GM19455 (cell line): ENCODE results near the gene CDK14.

Experiments
- ATAC-seq: cut with Tn5 transposase; IDR thresholded peaks from one replicate; pipeline ENCODE4 v1.9.1; 2021; ENCODE audit not compliant: unreplicated experiment

Gene CDK14

DNA sequence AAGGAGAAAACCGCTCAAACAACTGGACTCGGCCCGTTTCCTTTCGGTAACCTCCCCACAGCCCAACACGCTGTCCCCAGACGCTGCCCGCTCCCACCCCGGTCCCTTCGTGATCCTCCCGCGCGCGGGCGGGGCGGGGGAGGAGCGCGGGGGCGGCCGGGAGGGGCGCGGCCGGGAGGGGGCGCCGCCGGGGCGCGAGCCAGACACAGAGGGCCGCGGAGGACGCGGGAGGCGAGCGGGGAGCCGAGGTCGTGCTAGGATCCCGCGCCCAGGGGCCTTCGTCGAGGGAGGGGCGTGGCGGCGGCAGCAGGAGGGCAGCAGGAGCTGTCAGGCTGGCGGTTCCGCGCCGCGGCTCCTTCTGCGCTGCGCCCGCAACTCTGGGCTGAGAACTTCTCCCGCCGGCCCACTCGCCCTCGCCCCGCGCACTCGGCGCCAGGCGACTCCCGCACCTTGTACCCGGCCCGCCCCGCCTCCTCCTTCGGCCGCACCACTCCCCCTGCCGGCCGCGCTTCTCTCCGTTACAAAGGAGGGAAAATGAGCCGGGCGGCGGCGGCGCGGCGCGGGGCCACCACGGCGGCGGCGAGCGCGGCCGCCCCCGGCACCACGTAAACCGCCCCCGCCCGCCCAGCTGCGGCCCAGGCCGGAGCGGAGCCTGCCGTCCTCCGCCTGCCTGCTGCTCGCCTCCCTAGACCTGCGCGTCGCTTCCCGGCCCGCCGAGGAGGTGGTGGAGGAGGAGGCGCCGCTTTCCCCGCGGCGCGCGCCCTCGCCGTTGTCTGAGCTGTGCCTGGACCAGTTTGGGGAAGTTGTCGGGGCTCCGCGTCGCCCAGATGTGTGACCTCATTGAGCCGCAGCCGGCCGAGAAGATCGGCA is at the start of gene CDK14:
Gene CDK14, plus strand, starts transcription at position 521 of the 870 bp plus-strand sequence. Its CDS starts 307 bp downstream, at position 828.
- ATAC-seq = peak; percentile 63

DNA sequence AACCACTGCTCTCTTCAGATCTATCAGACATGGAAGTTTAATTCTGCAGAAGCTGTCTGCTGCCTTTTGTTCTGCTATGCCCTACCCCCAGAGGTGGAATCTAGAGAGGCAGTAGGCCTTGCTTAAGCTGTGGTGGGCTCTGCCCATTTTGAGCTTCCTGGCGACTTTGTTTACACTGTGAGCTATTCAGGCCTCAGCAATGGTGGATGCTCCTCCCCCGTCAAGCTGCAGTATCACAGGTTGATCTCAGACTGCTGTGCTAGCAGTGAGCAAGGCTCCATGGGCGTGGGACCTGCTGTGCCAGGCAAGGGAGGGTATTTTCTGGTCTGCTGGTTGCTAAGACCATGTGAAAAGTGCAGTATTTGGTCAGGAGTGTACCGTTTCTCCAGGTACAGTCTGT is 45.1 kb upstream of the CDK14 start:
- ATAC-seq = no peak

DNA sequence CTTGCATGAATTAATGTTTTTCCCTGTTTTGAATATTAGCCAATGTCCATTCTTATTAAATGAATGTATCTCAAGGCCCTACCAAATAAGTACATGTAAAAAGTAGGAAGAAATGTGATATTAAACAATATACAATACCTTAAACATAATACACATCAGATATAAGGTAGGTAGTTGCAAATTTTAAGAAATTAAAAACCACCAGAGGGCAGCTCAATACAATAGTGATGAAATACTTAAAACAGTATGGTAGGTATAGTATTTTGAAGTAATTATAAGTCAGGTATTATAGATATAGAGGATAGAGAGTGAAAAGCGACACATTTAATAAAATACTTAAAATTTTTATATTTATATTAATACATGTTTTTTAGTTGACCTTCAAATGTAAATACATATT is 43.6 kb upstream of the CDK14 start:
- no peak for ATAC-seq

DNA sequence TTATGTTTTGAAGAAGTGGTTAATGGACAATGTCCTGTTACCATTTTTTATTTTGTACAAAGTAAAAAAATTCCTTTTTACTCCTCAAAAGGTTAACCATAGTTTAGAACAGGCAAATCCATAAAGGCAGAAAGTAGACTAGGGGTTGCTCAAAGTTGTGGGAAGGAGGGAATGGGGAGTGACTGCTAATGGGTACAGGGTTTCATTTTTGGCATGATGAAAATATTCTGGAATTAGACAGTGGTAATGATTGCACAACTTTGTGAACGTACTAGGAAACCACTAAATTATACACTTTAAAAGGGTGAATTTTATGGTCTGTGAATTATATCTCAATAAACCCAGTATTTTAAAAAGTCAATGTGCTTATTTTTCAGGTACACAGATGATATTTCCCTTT is 35.4 kb upstream of the CDK14 start:
- ATAC-seq = no peak

DNA sequence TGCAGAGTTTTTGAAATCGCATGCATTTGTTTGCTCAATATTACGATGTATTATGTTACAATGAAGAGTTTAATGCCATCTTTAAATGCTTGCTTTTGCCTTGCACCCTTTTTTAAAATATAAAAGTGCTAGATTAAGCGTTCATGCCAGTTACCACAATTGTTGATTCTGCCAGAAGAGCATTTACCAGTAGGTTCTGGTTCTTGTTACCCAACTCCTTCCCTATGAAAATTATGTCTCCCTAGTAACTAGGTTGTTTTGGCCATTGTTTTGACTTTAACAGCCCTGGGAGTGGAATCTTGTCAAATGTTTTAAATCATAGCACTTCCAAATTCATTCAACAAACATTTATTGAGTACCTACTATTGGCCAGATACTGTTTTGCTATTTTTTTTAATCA is 32.8 kb upstream of the CDK14 start:
- no peak for ATAC-seq

DNA sequence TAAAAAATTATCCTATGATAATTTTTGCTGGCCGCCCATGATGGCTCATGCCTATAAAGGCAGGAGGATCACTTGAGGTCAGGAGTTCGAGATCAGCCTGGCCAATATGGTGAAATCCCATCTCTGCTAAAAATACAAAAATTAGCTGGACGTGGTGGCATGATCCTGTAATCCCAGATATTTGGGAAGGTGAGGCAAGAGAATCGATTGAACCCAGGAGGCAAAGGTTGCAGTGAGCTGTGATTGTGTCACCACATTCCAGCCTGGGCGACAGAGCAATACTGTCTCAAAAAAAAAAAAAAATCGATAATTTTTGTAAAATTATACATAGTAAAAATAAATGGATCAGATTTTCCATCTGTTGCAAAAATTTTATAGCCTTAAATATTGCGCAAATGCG is 31.7 kb upstream of the CDK14 start:
- no peak for ATAC-seq

DNA sequence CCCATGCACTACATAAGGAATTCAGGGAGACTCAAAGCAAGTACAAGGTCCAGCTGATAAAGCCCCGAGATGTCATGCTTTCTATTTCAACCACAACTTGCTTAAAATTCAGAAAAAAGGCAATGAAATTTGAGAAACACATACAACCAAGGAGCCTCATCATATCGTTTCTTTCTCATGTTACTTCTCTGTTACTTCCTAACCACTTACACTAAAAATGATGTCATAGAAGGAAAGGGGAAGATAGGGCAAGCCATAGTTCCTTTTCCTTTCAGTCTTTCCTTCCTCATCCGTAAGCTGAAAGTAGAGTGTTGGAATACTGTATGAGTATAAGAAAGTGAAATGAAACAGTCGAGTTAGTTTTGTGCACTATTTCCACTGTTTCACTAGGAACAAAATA is 27.9 kb upstream of the CDK14 start:
- no peak for ATAC-seq

DNA sequence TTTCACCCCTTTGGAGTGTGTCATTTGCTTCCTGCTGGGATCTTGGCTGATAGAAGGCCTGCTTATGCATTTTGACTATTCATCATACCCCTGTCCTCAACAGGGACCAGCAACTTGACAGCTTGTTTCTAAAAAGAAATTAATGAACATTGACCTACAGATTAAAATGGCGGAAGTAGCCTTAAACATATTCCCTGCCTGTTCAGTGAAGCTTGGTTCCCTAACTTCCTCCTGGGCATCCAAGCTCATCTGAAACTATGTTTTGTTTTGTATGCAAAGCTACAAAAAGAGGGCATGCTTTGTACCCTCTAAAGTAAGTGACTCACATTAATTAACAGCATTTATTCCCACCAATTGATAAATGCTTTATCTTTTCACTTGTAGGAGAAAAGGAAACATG is 26.8 kb upstream of the CDK14 start:
- no peak for ATAC-seq

DNA sequence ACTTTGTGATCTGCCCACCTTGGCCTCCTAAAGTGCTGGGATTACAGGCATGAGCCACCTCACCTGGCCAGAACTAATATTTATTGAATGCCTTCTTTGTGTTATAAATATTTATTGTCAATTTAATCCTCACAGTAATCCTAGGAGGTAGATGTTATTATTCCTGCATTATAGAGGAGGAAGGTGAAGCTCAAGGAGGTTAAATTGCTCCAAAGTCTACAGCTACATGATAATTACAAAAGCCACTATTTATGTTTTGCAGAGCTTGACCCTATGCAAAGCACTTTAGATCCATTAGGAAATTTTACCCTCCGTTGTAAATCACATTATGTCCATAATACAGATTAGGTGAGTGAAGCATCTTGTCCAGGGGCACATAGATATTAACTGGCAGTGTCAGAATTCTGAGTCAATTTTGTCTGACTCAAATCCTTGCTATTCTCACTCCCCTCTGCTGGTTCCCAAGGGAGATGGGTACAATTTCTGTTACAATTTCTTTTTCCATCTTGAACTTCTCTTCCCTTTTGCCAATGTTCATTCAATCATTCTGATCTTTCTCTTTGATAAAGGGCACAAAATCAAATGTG is 25.7 kb upstream of the CDK14 start:
- ATAC-seq = no peak

DNA sequence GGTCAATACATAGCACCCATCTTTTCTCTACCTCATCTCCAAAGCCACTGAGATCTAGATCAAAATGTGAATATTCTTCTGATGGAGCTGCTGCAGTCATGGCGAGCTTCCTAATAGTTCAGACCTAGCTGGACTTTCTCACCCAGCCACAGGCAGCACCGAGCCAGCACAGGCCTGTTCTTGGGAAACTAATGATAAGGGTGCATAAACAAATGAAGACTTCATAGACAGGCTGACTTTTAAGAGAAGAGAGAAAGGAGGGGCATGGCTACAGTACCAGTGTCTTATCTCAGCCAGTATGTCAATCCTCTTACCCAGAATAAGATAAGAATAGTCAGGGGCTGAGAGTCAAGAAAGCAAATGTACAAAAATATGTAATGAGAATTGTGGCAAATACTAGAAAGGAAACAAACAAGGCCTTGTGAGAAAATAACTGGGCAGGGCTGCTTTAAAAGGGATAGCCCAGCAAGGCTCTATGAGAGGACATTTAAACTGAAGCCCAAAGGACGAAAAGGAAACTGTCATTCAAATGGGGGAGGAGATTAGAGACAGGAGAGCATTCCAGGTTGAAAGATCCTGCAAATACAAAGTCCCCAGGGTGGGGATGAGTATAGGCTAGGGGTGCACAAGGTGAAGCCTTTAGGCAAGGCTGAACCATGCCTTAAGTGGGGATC is 21.8 kb upstream of the CDK14 start:
- no peak for ATAC-seq

DNA sequence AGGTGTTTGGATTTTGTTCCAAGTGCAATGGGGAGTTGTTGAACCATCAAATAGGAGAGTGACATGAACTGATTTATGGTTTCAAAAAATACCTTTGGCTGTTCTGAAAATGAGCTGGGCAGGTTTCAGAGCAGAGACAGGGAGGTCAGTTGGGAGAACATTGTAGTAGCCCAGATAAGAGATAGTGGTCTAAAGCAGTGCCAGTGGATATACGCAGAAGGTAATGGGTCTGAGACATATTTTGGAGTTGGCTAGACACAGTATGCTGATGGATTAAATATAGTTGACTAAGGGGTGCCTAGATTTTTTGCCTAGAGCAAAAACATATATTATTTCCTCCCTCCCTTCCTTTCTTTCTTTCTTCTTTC is 21.3 kb upstream of the CDK14 start:
- ATAC-seq = no peak

DNA sequence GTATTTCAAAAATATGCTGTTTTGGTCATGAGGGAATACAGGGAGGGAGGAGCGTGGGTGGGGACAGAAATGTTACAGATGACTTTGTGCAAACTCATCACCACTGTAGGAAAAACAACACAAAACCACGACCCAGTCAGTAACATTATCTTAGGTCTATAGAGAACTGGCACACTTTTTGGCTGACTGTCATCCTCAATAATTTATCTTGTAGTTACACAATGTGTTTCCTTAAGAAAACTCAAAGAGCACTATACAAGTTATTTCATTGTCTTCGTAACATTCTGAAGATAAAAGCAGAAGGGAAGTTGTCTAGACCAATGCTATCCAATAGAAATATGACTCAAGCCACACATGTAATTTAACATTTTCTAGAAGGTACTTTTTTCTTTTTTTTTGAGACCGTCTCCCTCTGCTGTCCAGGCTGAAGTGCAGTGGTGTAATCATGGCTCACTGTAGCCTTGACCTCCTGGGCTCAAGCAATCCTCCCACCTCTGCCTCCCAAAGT is 16.9 kb upstream of the CDK14 start:
- ATAC-seq = no peak

DNA sequence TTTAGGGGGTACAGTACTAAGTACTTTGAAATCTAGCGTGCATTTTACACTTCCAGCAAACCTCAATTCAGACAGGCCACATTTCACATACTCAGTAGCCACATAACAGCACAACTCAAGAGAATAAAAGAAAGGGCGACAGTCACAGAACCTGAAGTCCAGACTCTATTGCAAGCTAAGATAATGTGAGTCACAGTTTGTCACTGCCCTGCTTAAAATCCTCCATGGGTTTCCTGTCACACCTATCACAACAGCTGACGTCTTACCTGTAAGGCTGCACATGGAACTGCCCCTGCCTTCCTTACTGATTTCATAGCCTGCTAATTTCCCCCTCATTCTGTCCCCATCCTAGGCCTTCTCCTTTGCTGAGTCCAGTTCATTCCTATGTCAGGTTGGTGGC is 16.1 kb upstream of the CDK14 start:
- ATAC-seq = no peak

DNA sequence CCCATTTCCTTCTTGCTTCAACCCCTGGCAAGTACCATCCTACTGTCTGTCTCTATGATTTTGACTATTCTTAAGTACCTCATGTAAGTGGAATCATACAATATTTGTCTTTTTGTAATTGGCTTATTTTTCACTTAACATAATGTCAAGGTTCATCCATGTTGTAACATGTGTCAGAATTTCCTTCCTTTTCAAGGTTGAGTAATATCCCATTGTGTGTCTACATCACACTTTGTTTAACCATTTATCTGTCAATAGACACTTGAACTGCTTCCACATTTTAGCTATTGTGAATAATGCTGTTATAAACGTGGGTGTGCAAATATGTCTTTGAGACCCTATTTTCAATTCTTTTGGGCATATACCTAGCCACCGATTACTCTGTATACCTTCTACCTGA is 14.0 kb upstream of the CDK14 start:
- ATAC-seq = no peak

DNA sequence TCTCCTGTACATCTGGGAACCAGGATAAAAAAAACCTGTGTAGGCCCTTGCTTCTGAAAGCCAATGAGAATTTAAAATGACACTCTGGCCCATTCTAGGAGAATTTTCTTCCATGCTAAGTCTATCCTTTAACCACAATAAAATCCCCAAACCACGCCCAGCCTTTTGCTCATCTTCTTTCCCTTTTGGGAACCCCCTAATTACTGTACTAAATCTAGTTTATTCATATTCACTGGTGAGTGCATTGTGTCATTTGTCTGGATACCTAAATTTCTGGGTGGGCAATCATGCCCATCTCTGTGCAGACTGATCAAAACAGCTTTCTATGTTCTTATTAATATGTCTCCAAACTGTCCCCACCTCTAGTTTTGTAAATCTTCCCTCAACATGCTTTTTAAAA is 11.7 kb upstream of the CDK14 start:
- no peak for ATAC-seq

DNA sequence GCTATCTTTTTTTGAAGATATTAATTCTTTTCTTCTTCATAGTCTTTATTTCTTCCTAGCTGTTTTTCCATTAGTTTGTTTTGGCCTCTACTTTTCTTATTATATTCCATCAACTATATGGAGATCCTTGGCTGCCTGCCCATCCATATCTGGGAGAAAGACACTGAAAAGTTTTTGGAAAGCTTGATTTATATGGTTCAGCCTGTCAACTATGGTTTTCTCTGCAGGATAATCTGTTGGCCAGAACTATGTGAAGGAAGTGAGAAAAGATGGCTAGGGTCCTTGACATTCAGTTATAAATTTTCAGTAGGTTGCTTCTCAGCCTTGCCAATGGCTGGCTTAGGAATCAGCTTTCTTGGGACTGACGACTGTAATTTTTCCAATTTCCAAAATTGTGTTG is 10.0 kb upstream of the CDK14 start:
- no peak for ATAC-seq

DNA sequence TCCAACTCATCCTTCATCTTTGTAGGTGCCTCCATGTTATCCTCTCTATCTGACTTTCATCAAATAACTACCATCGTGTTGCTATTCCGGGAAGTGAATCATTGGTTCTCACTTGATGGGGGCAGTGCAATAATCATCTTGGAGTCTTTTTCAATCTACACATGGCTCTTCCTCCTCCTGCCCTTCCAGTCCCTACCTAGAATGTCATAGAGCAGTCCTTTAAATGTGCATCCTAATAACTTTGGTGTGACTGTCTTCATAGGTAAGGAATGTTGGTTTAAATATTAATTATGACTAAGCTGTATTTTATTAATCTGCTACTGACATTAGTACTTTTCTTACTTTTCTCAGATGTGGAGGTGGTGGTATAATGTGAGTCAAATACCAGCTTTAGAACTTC is 8.4 kb upstream of the CDK14 start:
- no peak for ATAC-seq

DNA sequence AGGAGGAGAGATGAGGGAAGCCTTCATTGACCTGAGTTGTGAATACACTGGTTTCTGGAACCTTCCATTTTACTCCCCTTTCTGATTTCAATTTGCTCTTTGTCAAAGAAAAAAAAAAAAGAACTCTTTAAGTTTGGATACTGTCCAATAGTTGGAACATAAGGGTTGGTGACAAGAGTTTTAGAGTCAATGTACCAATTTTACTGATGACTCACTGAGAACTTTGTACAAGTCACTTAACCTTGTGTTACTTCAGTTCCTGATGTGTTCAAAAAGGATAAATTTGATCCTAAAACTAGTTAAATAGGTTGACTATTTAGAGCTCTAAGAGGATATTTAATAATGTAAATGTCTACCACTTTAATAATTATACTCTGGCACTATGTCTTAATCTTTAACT is 4.1 kb upstream of the CDK14 start:
- no peak for ATAC-seq

DNA sequence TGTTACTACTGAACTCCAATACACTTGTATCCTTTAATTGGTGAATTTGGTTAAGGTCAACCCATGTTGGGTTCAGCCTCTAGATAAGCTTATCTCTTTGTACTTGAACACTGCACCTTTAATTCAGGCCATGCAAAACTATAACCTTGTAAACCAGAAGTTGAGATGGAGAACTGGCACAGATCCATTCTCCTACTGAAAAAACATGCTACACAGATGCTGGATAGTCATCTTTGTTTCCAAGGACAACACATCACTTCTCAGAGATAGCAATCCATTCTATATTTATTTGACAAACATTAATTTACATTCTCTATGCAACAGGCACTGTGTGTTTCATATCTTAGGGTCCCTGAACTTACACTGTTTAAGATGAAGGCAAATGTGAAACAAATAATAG is 2.9 kb upstream of the CDK14 start:
- ATAC-seq = no peak

DNA sequence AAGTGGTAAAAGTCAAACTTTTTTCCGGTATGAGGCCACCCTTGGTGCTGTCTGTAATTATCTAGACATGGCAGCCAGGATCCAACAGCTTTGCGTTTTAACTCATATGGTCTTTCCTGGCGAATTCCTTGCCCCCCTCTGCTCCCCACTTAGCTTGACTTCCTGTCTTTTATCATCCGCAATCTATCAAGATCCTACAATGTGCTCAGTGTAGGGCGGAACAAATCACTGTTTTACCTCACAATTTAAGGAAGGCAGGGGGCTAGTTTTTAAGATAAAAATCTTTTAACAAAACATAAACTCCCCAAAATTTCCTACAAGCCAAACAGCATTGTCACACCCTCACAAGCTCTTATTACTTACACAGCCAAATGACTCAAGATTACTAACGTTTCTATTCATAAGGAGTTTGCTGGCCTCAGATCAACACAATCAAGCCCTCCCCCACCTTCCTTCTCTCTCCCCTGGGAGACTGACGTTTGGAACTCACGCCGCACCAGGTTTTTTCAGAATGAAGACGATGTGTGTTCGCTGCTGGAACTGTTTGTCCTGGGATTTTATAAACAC is 1.3 kb upstream of the CDK14 start:
- ATAC-seq = no peak

DNA sequence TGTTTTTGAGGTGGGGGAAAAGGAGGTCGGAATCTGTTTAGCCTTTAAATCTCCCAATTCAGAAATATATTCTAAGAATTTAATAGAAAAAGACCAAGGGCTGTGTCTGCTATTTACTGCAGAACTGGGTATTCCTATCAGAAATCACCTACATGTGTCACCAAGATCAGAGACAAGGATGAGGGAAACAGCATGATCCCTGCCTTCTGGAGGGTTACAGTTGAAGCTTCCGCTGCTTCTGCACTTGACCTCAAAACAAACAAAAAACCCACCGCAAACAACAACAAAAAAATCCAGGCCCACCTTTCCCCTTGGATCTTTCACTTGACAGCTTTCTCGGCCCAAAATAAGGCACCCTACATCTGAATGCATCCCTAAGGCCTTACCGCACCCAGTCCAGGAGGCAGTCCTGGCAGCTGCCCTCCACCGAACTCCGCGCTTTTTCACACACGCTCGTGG is 750 bp upstream of the CDK14 start:
- ATAC-seq = no peak
